ENCODE results near the gene RAB20.

DNA sequence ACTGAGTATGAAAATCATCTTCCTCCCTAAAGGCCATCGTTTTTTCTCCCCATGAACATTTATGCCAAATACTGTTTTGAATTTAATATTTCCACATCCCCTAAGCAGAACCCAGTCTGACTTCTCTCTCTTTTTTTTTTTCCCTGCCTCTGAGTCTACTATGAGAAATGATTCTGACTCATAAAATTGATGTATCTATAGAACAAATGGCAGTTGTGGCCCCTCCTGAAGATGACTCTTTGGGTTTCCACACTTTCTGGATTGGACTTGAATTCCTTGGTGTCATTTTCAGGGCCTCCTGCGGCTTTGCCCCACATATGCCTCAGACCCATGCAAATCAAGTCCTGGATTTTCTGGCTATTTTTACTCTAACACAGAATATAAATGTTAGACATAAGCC is 31.1 kb upstream of the RAB20 start:
- TF ChIP-seq, protein P1, sequence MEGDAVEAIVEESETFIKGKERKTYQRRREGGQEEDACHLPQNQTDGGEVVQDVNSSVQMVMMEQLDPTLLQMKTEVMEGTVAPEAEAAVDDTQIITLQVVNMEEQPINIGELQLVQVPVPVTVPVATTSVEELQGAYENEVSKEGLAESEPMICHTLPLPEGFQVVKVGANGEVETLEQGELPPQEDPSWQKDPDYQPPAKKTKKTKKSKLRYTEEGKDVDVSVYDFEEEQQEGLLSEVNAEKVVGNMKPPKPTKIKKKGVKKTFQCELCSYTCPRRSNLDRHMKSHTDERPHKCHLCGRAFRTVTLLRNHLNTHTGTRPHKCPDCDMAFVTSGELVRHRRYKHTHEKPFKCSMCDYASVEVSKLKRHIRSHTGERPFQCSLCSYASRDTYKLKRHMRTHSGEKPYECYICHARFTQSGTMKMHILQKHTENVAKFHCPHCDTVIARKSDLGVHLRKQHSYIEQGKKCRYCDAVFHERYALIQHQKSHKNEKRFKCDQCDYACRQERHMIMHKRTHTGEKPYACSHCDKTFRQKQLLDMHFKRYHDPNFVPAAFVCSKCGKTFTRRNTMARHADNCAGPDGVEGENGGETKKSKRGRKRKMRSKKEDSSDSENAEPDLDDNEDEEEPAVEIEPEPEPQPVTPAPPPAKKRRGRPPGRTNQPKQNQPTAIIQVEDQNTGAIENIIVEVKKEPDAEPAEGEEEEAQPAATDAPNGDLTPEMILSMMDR (IDR thresholded peaks at IDR 0.05; ENCODE audit: insufficient read depth, low read depth, low read length) = no peak
- no peak for TF ChIP-seq EZH2 (IDR thresholded peaks at IDR 0.05; ENCODE audit: insufficient read depth, low read length)

Measured in astrocyte (in vitro differentiated cells and primary cell).